Pancreas (tissue), 10 donors: Measurements from ENCODE around the gene SMURF1. TPM values are rescaled to one million over a fixed set of nuclear protein-coding genes. Genes with fewer than 3 reads are reported as not detected.
A peak's percentile ranks its signal among the peaks of the same experiment; 100 is the strongest.

Source experiments
- ATAC-seq, 4 donors: fragments of 200-7000 bp; cut with Tn5 transposase; one replicate each; pipeline versions ENCODE4 v1.8.0 to v1.9.1; 2020; ENCODE audit warnings: mild to moderate bottlenecking in 4 of 4, moderate library complexity in 4 of 4
- DNase-seq, 6 donors: peaks; one replicate each; pipeline ENCODE4 v3.0.0-alpha.2; 2020
- FAIRE-seq: peaks from 2 replicates; lab custom pipeline; 2012; peaks lifted over from hg19 to GRCh38; lab: Jason Lieb, UNC
- H3K27ac ChIP-seq, 4 donors: fragments of 200-600 bp; sonication (generic); 1 replicate in 3 of 4; 2 replicates in 1 of 4; pipeline versions ENCODE4 v1.5.0 to v1.8.0; 2020
- H3K27me3 ChIP-seq, 4 donors: fragments of 200-600 bp; one replicate each; pipeline ENCODE4 v1.8.0; 2021
- H3K36me3 ChIP-seq, 3 donors: fragments of 200-600 bp; sonication (generic) in 1 of 3; one replicate each; pipeline versions ENCODE4 v1.5.0 to v1.8.0; 2020 to 2021
- H3K4me1 ChIP-seq, 3 donors: fragments of 200-600 bp; one replicate each; pipeline ENCODE4 v1.8.0; 2021
- H3K4me3 ChIP-seq, 4 donors: fragments of 200-600 bp; sonication (generic) in 2 of 4; one replicate each; pipeline versions ENCODE4 v1.5.0 to v1.8.0; 2020 to 2021
- H3K9me3 ChIP-seq, 4 donors: fragments of 200-600 bp; one replicate each; pipeline ENCODE4 v1.8.0; 2021
- CTCF ChIP-seq, 4 donors: fragments of 200-600 bp; sonication (generic) in 3 of 4; IDR thresholded peaks; one replicate each; pipeline versions ENCODE4 v1.5.0 to v1.8.0; 2021; ENCODE audit warnings: antibody characterized with exemption in 4 of 4
- WGBS, 2 donors: extraction: QIAGEN DNeasy Blood & Tissue Kit; methylation state at CpG; one replicate each; pipeline ENCODE4 v1.1.7; 2013; 5-methylcytosine and 5-hydroxymethylcytosine counted together
- intact Hi-C, 3 donors: fragments of 100-400 bp; cut with DNase I; formaldehyde crosslinking; loops; one replicate each; pipeline versions ENCODE4 v1.11.1 to v1.14.2; 2022
- polyA plus RNA-seq, 2 donors: library from polyadenylated mRNA; stranded (reverse); fragments of 200-250 nt; gene quantifications; one replicate each; pipeline ENCODE4 v1.2.3, GENCODE V29; 2013
- total RNA-seq, 6 donors: library from RNA; stranded (reverse); fragmentation: NEBNext Ultra II Directional in 4 of 6; extraction: Animal tissue kit (Norgen Biotek cat#: 25700) in 4 of 6; gene quantifications; one replicate each; pipeline versions ENCODE4 v1.2.1 to v1.2.4, GENCODE V29; 2021 to 2023
- donor health status: healthy with polysubstance abuse.
- donor health status: DM: no; HTN: no; CAD: no; lungs with moderate emphysema.
- donor health status: DM: no; HTN: no; CAD: no.
- donor health status: control.
- donor health status: control.
- donor health status: Bipolar disorder and iron deficiency.
- donor health status: DM: yes; HTN: yes; CAD: no.
- donor health status: DM: no; HTN: no; CAD: no.
- donor health status: DM: no; HTN: no; CAD: no.
- donor health status: DM: yes; HTN: yes; CAD: no.

SMURF1 gene
- total and polyA plus RNA-seq, 8 donors, result 7.6 to 22.7 (median 14.1) TPM

GRCh38 chr7:98982686-98983085 lies 161.2 kb downstream of the SMURF1 start:
- H3K9me3 ChIP-seq, result no peaks in the 10 kb centered on the region
- H3K27ac ChIP-seq, result no peak overlapping the region
- H3K4me1 ChIP-seq, result no peaks in the 10 kb centered on the region
- no peaks in the 10 kb centered on the region for H3K27me3 ChIP-seq
- H3K36me3 ChIP-seq, result peaks cover 8 to 62% (median 30%) of the 10 kb centered on the region in 3 donors
- 87 to 92% methylated on average over 8 of the region's 8 CpGs for whole genome bisulfite sequencing, 2 donors
- intact Hi-C loops, result no loop called here
- TF ChIP-seq CTCF (IDR thresholded peaks at IDR 0.05), result no peak
- no peak overlapping the region for H3K4me3 ChIP-seq
- FAIRE-seq (no peak), ATAC-seq (no peak), DNase-seq (peak in 1 of 6 donors; percentile 3)

GRCh38 chr7:98981701-98982100 lies 162.2 kb downstream of the SMURF1 start:
- FAIRE-seq (no peak), ATAC-seq (no peak), DNase-seq (peak in 1 of 6 donors; percentile 39)
- TF ChIP-seq CTCF (IDR thresholded peaks at IDR 0.05), result no peak
- Histone ChIP-seq H3K9me3 (no peaks in the 10 kb centered on the region), H3K36me3 (peaks cover 10 to 72% (median 39%) of the 10 kb centered on the region in 3 donors), H3K27ac (no peak overlapping the region), H3K4me1 (no peaks in the 10 kb centered on the region), H3K27me3 (no peaks in the 10 kb centered on the region), H3K4me3 (no peak overlapping the region)
- 93 to 94% methylated on average over 23 of the region's 23 CpGs for WGBS, 2 donors
- intact Hi-C loops, result no loop called here

GRCh38 chr7:98978672-98979071 lies 165.2 kb downstream of the SMURF1 start:
- peak in 1 of 6 donors; percentile 55 for DNase-seq
- ATAC-seq, result no peak
- Histone ChIP-seq H3K27ac (no peak overlapping the region), H3K9me3 (no peaks in the 10 kb centered on the region), H3K4me1 (no peaks in the 10 kb centered on the region), H3K36me3 (peaks cover 14 to 66% (median 44%) of the 10 kb centered on the region in 3 donors), H3K4me3 (no peak overlapping the region), H3K27me3 (no peaks in the 10 kb centered on the region)
- FAIRE-seq, result no peak
- 88 to 89% methylated on average over 9 of the region's 9 CpGs for WGBS, 2 donors
- intact Hi-C loops, result no loop called here
- no peak for TF ChIP-seq CTCF (IDR thresholded peaks at IDR 0.05)

Other genes starting within 250 kb of the SMURF1 start
- under 1 TPM in 3 of 6 donors, not detected in 3; 0.12 to 0.22 (median 0.13) TPM for gene KPNA7, start 64.0 kb upstream of the SMURF1 start, total RNA-seq
- under 1 TPM; 0.08 to 0.23 TPM for gene KPNA7, start 64.0 kb upstream of the SMURF1 start, polyA plus RNA-seq
- gene MYH16, start 128.7 kb upstream of the SMURF1 start, total RNA-seq, result under 1 TPM in 1 of 6 donors, not detected in 5; 0.09 TPM
- gene MYH16, start 128.7 kb upstream of the SMURF1 start, polyA plus RNA-seq, result under 1 TPM in 1 of 2 donors, not detected in 1; 0.02 TPM
- 10 to 100 TPM; 32.8 to 80.5 (median 54.7) TPM for gene ARPC1A, start 181.8 kb upstream of the SMURF1 start, total RNA-seq
- gene ARPC1A, start 181.8 kb upstream of the SMURF1 start, polyA plus RNA-seq, result 10 to 100 TPM; 65.2 to 90.9 TPM
- 10 to 100 TPM; 14.4 to 70.4 (median 29.6) TPM for gene ARPC1B, start 230.6 kb upstream of the SMURF1 start, total RNA-seq
- 10 to 100 TPM; 50.3 to 59.6 TPM for gene ARPC1B, start 230.6 kb upstream of the SMURF1 start, polyA plus RNA-seq